NCI-H146 treated with DMSO at 0.1 percent for 48 hours (cell line): Measurements from ENCODE around the gene GP9.

Source experiments
- DNase-seq: peaks from one replicate; lab custom pipeline; 2025; ENCODE audit not compliant: unreplicated experiment; lab: John Stamatoyannopoulos, UW

GP9 gene

GRCh38 chr3:129047553-129047839 is 13.1 kb upstream of the GP9 start:
- DNase-seq = no peak

GRCh38 chr3:129050556-129051295 is 9.9 kb upstream of the GP9 start:
- no peak for DNase-seq

GRCh38 chr3:129051871-129052340 is 8.7 kb upstream of the GP9 start:
- no peak for DNase-seq

GRCh38 chr3:129052675-129053074 is 7.9 kb upstream of the GP9 start:
- no peak for DNase-seq

GRCh38 chr3:129054605-129055104 is 5.9 kb upstream of the GP9 start:
- peak; percentile 58 for DNase-seq

GRCh38 chr3:129056451-129057173 is 4.0 kb upstream of the GP9 start:
- no peak for DNase-seq

GRCh38 chr3:129057249-129057648 is 3.3 kb upstream of the GP9 start:
- no peak for DNase-seq

GRCh38 chr3:129058441-129059200 is 2.0 kb upstream of the GP9 start:
- DNase-seq = no peak

GRCh38 chr3:129059311-129059958 is 1.1 kb upstream of the GP9 start:
- DNase-seq = no peak

GRCh38 chr3:129061023-129061887 is 676 bp downstream of the GP9 start:
- no peak for DNase-seq

GRCh38 chr3:129061888-129062834 is 1.6 kb downstream of the GP9 start:
- no peak for DNase-seq

GRCh38 chr3:129063091-129063640 is 2.6 kb downstream of the GP9 start:
- DNase-seq = no peak

- DNase-seq = no peak
Observed at GRCh38 chr3:129063841-129064482, 3.4 kb downstream of the GP9 start.

- no peak for DNase-seq
Observed at GRCh38 chr3:129065016-129065719, 4.6 kb downstream of the GP9 start.

- no peak for DNase-seq
Observed at GRCh38 chr3:129065720-129066073, 5.1 kb downstream of the GP9 start.

GRCh38 chr3:129067719-129068118 is 7.1 kb downstream of the GP9 start:
- peak; percentile 16 for DNase-seq

- peak; percentile 43 for DNase-seq
Observed at GRCh38 chr3:129068291-129068886, 7.8 kb downstream of the GP9 start.
